ENCODE measurements around the gene FIBCD1.

The FIBCD1 gene

DNA sequence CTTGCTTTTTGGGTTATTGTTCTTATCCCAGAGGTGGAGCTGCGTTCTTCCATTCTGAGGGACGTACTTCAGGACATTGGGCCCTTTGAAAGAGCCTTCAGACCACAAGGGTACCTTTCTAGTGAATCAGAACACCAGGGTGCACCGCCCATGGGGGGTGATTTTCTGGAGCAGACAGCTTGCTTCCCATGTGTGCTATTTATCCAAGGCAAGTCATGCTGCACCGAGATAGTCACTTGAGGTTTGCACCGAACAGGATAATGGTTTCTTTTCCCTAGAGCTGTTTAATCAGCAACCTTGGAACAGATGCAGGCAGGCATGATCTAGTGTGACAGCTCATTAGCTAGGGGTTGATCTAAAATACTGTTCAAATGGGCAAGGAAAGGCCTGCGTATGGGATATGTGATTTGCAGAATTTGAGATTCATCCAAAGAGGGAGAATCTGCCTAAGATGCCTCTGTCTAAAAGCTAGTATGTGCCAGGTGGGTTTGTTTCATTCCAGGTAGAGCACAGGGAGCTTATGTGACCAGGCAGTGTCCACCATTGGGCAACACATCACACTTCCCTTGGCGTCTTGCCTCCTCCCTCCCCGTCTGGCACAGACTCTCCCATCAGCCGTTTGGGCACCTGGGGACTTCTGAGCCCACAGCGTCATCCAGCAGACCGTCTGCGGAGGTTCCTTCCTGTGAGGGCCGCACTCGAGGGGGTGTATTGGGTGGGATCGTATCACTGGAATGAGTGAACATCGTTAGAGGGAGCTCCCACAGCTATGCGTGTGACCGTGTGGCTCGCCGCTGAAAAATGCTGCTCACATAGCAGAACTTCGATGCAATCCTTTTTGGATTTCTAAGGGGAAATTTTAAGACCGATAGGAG lies 80.9 kb downstream of the FIBCD1 start:
- peak; percentile 83 for DNase-seq (ENCODE audit: low read depth)

- DNase-seq (ENCODE audit: low read depth), result no peak
Measured at GRCh38 chr9:130856474-130856873, 82.6 kb downstream of the FIBCD1 start.

DNA sequence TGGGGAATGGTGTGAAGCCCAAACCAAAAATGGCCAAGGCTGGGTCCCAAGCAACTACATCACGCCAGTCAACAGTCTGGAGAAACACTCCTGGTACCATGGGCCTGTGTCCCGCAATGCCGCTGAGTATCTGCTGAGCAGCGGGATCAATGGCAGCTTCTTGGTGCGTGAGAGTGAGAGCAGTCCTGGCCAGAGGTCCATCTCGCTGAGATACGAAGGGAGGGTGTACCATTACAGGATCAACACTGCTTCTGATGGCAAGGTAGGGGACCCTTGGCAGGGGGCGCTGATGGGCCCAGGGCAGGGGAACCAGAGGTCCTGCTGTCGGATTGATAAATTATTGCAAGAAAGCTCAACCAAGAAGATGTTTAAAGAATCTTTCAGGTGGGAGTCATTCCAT lies 84.2 kb downstream of the FIBCD1 start:
- no peak for DNase-seq (ENCODE audit: low read depth)

DNA sequence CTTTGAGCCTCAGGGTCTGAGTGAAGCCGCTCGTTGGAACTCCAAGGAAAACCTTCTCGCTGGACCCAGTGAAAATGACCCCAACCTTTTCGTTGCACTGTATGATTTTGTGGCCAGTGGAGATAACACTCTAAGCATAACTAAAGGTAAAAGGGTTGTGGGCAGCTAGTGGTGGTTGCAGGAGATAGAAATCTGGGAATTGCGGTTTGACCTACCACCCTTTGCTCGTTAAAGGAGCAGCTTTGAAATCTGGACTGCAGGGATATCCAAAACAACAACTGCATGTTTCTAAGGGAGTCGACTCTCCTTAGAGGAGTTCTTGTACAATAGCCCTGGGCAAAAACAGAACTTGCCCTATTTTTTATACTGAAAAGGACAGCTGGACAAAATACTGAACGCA lies 85.0 kb downstream of the FIBCD1 start:
- DNase-seq (ENCODE audit: low read depth), result no peak

GRCh38 chr9:130852801-130853200 lies 86.2 kb downstream of the FIBCD1 start:
- no peak for DNase-seq (ENCODE audit: low read depth)
